Endodermal cell (in vitro differentiated cells): ENCODE results near the gene SGCE. TPM values are rescaled to one million over a fixed set of nuclear protein-coding genes. Genes with fewer than 3 reads are reported as not detected.

Experiments
- DNase-seq: peaks from one replicate; pipeline ENCODE4 v3.0.0-alpha.2; 2017
- H3K27ac ChIP-seq: 2 replicates; pipeline ENCODE4 v1.5.1; 2013; ENCODE audit warnings: mild to moderate bottlenecking, low read depth, low read length, moderate library complexity
- H3K27me3 ChIP-seq: 2 replicates; pipeline ENCODE4 v1.6.1; 2013; ENCODE audit warnings: mild to moderate bottlenecking, low read length, moderate library complexity; ENCODE audit not compliant: insufficient read depth, control insufficient read depth, poor library complexity, severe bottlenecking
- H3K36me3 ChIP-seq: 2 replicates; pipeline ENCODE4 v1.7.0; 2013; ENCODE audit warnings: mild to moderate bottlenecking, low read length, moderate library complexity; ENCODE audit not compliant: control insufficient read depth, insufficient read depth
- H3K4me1 ChIP-seq: one replicate; pipeline ENCODE4 v1.7.0; 2013; ENCODE audit warnings: low read length; ENCODE audit not compliant: control insufficient read depth, insufficient read depth
- H3K4me3 ChIP-seq: 2 replicates; pipeline ENCODE4 v1.5.1; 2013; ENCODE audit warnings: mild to moderate bottlenecking, low read length, moderate library complexity
- H3K9ac ChIP-seq: 2 replicates; pipeline ENCODE4 v1.6.1; 2013; ENCODE audit warnings: mild to moderate bottlenecking, low read length, moderate library complexity; ENCODE audit not compliant: poor library complexity, severe bottlenecking; ENCODE audit errors: extremely low read depth
- H3K9me3 ChIP-seq: 2 replicates; pipeline ENCODE4 v1.6.1; 2013; ENCODE audit warnings: mild to moderate bottlenecking, low read length, moderate library complexity; ENCODE audit not compliant: control insufficient read depth
- H3K27ac Mint-ChIP-seq: 2 replicates; pipeline ENCODE4 v1.8.0; 2020; ENCODE audit warnings: mixed read lengths
- H3K27me3 Mint-ChIP-seq: 2 replicates; pipeline ENCODE4 v1.8.0; 2021; ENCODE audit warnings: mild to moderate bottlenecking, mixed read lengths; ENCODE audit not compliant: insufficient read depth
- H3K36me3 Mint-ChIP-seq: 2 replicates; pipeline ENCODE4 v1.8.0; 2020; ENCODE audit warnings: low read depth, mixed read lengths
- H3K4me1 Mint-ChIP-seq: 2 replicates; pipeline ENCODE4 v1.8.0; 2020; ENCODE audit warnings: mixed read lengths
- H3K4me3 Mint-ChIP-seq: 2 replicates; pipeline ENCODE4 v1.8.0; 2020; ENCODE audit warnings: mild to moderate bottlenecking, moderate library complexity, mixed read lengths
- H3K9me3 Mint-ChIP-seq: 2 replicates; pipeline ENCODE4 v1.8.0; 2020; ENCODE audit warnings: mild to moderate bottlenecking, mixed read lengths
- CTCF ChIP-seq: fragments of 200-600 bp; sonication (generic); conservative IDR thresholded peaks from 2 replicates; pipeline ENCODE4 v1.5.0; 2021; ENCODE audit warnings: antibody characterized with exemption, mild to moderate bottlenecking
- WGBS, 2 experiments: methylation state at CpG; one replicate each; pipeline versions ENCODE4 v1.1.5 to v1.1.7; 2013; ENCODE audit warnings: missing lambda C conversion rate in 2 of 2, mixed read lengths in 1 of 2; ENCODE audit not compliant: insufficient coverage in 1 of 2, insufficient read length in 1 of 2; 5-methylcytosine and 5-hydroxymethylcytosine counted together
- total RNA-seq, 2 donors: library from RNA; stranded (reverse); fragmentation: NEBNext Ultra II Directional in 1 of 2; extraction: Animal tissue kit (Norgen Biotek cat#: 25700) in 1 of 2; gene quantifications; 2 replicates in 1 of 2; 3 replicates in 1 of 2; pipeline ENCODE4 v1.2.1, GENCODE V29; 2021

SGCE gene
- total RNA-seq, 2 donors from 2014 or later: 40.9 to 45.9 TPM

- no peaks in the 10 kb centered on the region for H3K27me3 Mint-ChIP-seq
- H3K36me3 Mint-ChIP-seq: peaks cover 2% of the 10 kb centered on the region
- Histone ChIP-seq H3K4me1 (no peaks in the 10 kb centered on the region), H3K27me3 (no peaks in the 10 kb centered on the region), H3K27ac (no peak overlapping the region), H3K4me3 (no peak overlapping the region), H3K9me3 (no peaks in the 10 kb centered on the region), H3K36me3 (no peaks in the 10 kb centered on the region), H3K9ac (no peak overlapping the region)
- no CpG with 5 or more reads among the region's 1 CpG for WGBS, 2 experiments
- H3K4me3 Mint-ChIP-seq: no peak overlapping the region
- no peak for TF ChIP-seq CTCF
- H3K4me1 Mint-ChIP-seq: no peaks in the 10 kb centered on the region
- H3K27ac Mint-ChIP-seq: no peak overlapping the region
- H3K9me3 Mint-ChIP-seq: no peaks in the 10 kb centered on the region
- no peak for DNase-seq
Observed at GRCh38 chr7:94612253-94612652, 43.7 kb downstream of the SGCE start.

GRCh38 chr7:94609561-94609960 is 46.4 kb downstream of the SGCE start:
- DNase-seq: no peak
- H3K27me3 Mint-ChIP-seq: no peaks in the 10 kb centered on the region
- H3K27ac ChIP-seq: no peak overlapping the region
- WGBS, 2 experiments: 83 to 87% methylated on average over 2 of the region's 2 CpGs
- H3K36me3 ChIP-seq: no peaks in the 10 kb centered on the region
- H3K27me3 ChIP-seq: no peaks in the 10 kb centered on the region
- peaks cover 8% of the 10 kb centered on the region for H3K9me3 ChIP-seq
- H3K27ac Mint-ChIP-seq: no peak overlapping the region
- H3K4me1 Mint-ChIP-seq: no peaks in the 10 kb centered on the region
- H3K4me1 ChIP-seq: no peaks in the 10 kb centered on the region
- H3K4me3 Mint-ChIP-seq: no peak overlapping the region
- H3K36me3 Mint-ChIP-seq: peaks cover 8% of the 10 kb centered on the region
- no peak overlapping the region for H3K9ac ChIP-seq
- no peak overlapping the region for H3K4me3 ChIP-seq
- TF ChIP-seq CTCF: no peak
- peaks cover 1% of the 10 kb centered on the region for H3K9me3 Mint-ChIP-seq

- Mint-ChIP-seq H3K4me3 (no peak overlapping the region), H3K27ac (no peak overlapping the region), H3K36me3 (peaks cover 8% of the 10 kb centered on the region), H3K4me1 (peaks cover 19% of the 10 kb centered on the region), H3K9me3 (peaks cover 1% of the 10 kb centered on the region), H3K27me3 (no peaks in the 10 kb centered on the region)
- Histone ChIP-seq H3K27me3 (no peaks in the 10 kb centered on the region), H3K36me3 (no peaks in the 10 kb centered on the region), H3K4me3 (no peak overlapping the region), H3K9me3 (peaks cover 8% of the 10 kb centered on the region), H3K4me1 (peaks cover 9% of the 10 kb centered on the region), H3K9ac (no peak overlapping the region), H3K27ac (no peak overlapping the region)
- 100% methylated on average over 1 of the region's 1 CpG; no CpG with 5 or more reads in 1 of the 2 experiments for WGBS, 2 experiments
- DNase-seq: no peak
- TF ChIP-seq CTCF: no peak
Observed at GRCh38 chr7:94605031-94605430, 50.9 kb downstream of the SGCE start.
